GM18520 (cell line): Measurements from ENCODE around the gene TSPYL6.
"Not testable (repeated sequence)": the region's sequence is repeated elsewhere in the genome, so short reads cannot be mapped to it uniquely, and the experiment has no call there.

ENCODE experiments used
- ATAC-seq: cut with Tn5 transposase; IDR thresholded peaks from one replicate; pipeline ENCODE4 v1.9.1; 2021; ENCODE audit not compliant: unreplicated experiment

TSPYL6 gene

DNA sequence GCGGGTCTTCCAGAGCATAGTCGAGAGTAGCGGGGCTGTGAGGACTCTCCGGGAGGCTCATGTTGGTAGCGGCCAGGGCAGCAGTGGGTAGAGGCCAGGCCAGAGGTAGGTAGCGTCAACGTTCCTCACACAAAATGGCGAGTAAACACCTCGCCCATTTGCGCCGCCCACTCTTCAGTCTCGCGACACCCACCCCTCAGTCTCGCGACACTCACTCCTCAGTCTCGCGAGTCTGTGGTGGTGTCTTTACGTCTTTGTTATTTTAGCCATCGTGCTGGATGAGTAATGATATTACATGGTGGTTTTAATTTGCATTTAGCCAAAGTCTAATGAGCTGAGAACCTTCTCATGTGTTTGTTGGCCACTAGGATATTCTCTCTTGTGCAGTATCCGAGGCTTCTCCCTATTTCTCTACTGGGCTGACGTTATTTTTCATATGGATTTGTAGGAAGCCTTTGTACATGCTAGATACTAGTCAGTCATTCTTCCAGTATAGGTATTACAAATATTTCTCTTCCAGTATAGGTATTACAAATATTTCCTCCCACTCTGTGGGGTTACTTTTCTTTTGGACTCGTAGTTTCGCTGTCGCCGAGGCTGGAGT, at the start of gene TSPYL6:
TSPYL6 (minus strand) TSS at position 139 of the 604 bp plus-strand sequence; CDS start at position 61, 78 bp downstream.
- no peak for ATAC-seq

- ATAC-seq: no peak
These were observed 47.6 kb upstream of the TSPYL6 start for GRCh38 chr2:54303631-54304030.

DNA sequence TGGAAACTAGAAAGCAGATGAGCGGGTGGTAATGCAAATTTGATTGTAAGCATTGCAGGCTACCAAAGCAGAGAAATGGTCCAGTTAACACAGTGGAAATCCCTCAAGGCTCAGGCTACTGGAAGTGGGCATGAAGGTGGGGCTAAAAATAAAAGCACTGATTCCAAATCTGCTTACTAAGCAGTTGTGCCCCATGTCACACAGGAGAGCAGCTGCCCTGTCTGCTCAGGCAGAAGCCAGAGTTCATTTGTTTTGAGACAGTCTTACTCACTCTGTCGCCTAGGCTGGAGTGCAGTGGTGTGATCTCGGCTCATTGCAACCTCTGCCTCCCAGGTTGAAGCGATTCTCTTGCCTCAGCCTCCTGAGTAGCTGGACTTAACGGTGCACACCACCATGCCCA, 42.5 kb upstream of the TSPYL6 start:
- ATAC-seq: no peak

- no peak for ATAC-seq
These were observed 39.9 kb upstream of the TSPYL6 start for GRCh38 chr2:54295911-54296310.

DNA sequence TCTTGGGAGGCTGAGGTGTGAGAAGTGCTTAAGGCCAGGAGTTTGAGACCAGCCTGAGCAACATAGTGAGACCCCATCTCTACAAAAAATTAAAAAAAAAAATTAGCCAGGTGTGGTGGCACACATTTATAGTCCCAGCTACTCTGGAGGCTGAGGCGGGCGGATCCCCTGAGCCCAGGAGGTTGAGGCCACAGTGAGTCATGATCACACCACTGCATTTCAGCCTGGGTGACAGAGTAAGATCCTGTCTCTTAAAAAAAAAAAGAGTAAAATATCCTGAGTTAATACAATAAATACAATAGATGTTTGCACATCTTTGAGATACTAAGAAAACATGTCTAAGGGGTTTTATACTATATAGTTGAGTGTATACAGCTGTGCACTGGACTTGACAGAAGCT, 38.6 kb upstream of the TSPYL6 start:
- ATAC-seq: not testable (repeated sequence)

DNA sequence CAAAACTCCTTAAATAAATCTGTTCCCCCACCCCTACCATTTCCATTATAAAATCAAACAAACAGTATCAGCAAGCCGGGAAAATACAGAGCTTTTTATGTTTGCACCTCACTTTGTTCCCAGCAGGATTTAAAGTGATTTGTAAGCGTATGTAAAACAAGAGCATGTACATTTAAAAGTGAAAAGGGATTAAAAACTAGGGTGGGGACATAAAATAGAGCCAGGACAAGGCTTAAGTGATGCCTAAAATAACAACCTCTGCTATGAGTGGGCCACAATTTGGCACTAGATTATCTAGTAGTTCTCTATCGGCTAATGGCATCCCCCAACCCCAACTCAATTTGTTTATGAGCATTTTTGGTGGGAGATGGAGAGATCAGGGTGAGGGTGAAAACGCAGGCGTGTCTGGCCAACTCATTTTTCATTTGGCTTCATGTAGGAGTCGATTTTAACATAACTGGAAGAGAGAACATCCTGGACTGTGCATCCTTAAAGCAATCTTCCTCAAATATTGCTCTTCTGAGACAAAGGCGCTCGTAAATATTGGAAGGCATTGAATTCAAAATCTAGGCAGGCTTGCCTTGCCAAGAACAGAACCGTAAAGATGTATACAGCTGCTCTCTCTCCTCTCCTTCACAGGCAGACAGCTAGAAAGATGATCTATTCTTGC, 34.5 kb upstream of the TSPYL6 start:
- ATAC-seq: no peak

DNA sequence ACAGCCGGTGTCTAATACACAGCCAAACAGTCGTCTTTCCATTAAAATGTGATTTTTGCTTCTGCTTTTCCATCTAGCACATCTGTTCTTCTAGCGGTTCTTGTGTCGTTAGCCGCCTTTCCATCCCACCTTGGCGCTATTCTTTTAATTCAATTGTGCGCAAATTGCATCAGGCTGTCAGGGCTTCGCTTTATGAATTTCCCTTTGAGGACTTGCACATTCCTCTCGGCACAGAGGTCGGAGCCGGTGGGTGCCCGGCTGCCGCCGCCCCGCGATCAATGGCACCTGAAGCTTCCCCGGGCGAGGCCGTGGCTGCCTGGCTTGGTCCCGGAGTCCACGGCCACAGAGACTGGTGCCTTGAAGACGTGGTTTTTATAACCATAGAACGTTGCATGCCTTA, 33.9 kb upstream of the TSPYL6 start:
- ATAC-seq: no peak

DNA sequence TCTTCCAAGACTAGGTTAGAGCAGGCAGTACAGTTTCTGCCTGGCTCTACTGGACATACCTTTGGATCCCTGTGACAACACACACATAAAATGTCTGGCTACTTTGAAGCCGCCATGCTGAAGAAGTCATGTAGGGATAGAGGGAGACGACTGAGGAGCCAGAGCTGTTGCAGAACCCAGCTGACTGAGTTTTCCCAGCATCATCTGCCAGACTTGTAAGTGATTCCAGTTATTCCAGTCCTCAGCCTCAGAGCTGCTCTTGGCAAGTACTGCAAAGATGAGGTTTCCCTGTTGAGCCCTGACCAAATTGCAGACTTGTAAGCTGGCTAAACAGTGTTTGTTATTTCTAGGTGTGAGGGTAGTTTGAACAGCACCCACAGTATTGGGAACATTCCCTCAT, 31.5 kb upstream of the TSPYL6 start:
- no peak for ATAC-seq

- no peak for ATAC-seq
These were observed 29.4 kb upstream of the TSPYL6 start for GRCh38 chr2:54285451-54285850.

GRCh38 chr2:54284826-54285225, 28.8 kb upstream of the TSPYL6 start:
- ATAC-seq: no peak

DNA sequence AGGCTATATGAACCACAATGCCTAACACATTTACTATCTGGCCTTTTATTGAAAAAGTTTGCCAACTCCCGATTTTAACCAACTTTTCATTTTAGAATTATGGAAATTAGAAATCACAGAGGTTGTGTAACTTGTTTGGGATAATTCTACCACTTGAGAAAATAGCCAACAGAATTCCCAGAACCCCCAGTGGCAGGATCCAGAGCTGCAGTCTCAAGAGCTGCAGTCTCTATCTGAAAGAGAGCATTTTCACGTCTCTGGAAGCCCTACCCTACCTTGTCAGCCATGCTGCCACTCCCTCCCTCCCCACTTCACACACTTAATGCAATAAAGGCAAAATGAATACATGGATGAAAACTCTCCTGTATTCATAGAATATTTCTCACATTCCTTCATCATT, 23.4 kb upstream of the TSPYL6 start:
- no peak for ATAC-seq

DNA sequence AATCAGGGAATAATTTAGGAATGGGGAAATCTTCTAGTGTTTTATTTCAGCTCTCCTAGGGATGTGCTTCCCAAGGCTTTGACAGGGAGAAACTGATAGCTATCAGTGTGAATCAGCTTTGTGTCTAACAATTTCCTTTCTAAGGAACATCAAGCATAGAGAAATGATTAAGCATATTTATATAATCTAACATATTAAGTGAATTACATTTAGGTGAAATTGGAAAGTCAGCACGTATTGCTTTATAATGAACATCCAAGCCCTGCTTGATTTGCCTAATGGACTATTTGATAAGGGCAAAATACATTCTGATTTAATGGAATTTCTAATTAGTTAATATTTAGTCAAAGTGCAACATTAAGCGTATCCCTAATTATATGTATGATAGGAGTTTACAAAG, 19.5 kb upstream of the TSPYL6 start:
- ATAC-seq: no peak

DNA sequence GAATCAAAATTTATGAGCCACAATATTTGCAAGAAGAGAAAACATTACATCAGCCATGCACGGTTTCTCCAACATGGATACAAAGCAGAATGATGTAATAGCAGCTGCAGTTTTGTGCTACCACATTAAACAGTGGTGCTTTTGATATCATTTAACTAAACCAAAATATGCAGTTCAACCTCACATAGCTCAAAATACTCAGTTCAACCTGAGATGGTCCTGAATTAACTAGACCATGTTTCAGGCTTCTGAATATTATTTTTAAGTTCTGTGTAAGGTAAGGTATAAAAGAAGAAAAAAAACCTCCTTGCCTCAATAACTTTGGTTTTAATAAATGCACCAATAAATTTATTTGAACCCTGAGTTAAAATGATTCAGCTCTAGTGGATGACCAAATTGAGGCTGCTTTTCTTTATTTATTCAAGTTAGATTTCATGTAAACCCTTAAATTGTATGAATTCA, 18.8 kb upstream of the TSPYL6 start:
- ATAC-seq: no peak

- peak; percentile 68 for ATAC-seq
These were observed 16.0 kb upstream of the TSPYL6 start for GRCh38 chr2:54271843-54272627.

- no peak for ATAC-seq
These were observed 15.2 kb upstream of the TSPYL6 start for GRCh38 chr2:54271189-54271588.

DNA sequence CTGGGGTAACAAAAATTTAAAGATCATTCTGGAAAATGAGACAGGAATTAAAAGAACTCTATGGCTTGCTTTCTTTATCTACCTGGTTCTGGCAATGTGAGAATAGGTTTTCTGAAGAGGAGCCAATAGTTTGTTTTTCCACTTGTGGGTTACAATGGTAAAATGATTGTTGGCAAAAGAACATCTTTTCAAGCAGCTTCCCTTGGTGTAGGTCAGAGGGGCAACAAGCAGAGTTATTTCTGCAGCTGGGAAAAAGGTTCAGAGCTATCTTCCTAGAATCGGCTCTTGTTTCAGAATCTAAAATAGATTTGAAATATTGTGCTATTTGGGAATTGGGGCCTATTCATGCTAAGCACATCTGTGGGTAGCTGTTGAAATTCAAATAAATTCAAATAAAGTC, 11.5 kb upstream of the TSPYL6 start:
- no peak for ATAC-seq

GRCh38 chr2:54265081-54265480, 9.1 kb upstream of the TSPYL6 start:
- ATAC-seq: not testable (repeated sequence)

DNA sequence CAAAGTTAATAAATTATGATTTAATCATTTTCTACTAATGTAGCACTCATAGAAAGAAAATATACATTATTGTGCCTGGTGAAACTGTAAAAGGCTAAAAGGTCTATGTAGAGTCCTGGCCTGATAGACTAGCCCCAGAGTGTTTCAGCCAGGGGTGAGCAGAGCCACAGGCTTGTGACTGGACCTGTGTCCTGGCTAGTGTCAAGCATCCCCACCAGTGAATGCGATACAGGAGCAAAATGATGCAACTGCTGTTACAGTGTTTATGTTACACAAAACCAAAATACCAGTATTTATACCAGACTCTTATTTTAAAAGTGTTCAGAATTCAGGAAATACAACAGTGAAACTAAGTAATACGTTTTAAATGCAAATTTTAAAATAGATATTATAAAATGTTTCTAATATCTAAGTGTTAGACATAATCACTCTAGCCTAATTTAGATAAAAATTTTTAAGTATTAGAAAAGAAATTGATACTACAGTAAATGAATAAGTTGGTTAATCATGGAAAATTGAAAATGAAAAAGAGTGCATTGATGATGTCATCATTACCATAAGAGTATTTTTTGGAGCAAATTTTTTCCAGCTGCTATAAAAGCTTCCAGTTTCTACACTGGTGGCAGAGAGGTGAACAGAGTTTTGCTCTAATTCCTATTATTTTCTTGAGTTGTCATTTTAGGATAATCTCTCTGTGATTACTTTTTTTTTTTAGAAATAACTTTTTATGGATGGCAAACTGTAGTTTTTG, 6.2 kb upstream of the TSPYL6 start:
- ATAC-seq: no peak

DNA sequence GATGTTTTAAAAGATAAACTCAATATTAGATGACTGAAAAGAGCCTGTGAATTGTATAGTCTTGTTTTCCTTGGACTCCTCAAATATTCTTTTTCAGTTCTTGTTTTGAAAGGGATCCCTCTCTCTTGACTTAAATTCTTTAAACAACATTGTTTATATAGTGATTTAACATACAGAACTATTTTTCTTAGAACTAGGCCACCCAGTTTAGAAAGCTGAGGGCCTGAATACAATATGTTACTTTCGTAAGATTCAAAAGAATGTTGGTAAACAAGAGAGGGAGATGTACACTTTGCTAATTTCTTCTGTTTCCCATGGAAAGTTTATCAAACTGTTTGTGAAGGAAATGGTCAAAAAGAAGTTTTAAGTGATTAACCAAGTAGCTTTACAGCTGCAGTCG, 5.5 kb upstream of the TSPYL6 start:
- ATAC-seq: no peak

GRCh38 chr2:54260241-54260595, 4.2 kb upstream of the TSPYL6 start:
- no peak for ATAC-seq
